GM20000 (cell line): Measurements from ENCODE around the gene CNTD1.
"Not testable (repeated sequence)": the region's sequence is repeated elsewhere in the genome, so short reads cannot be mapped to it uniquely, and the experiment has no call there.

Source experiments
- DNase-seq: peaks from one replicate; pipeline ENCODE4 v3.0.0; 2012; ENCODE audit warnings: low spot score
- CTCF ChIP-seq: IDR thresholded peaks from 2 replicates; pipeline ENCODE4 v1.5.1; 2012; ENCODE audit warnings: mild to moderate bottlenecking, control low read depth; ENCODE audit errors: extremely low read depth, missing control alignments

The CNTD1 gene

GRCh38 chr17:42845556-42845917, 46.9 kb downstream of the CNTD1 start:
- no peak for TF ChIP-seq CTCF
- DNase-seq: no peak

- no peak for DNase-seq
- no peak for TF ChIP-seq CTCF
These were observed 47.4 kb downstream of the CNTD1 start for GRCh38 chr17:42845918-42846593.

- DNase-seq: no peak
These were observed 48.1 kb downstream of the CNTD1 start for GRCh38 chr17:42846594-42847280.

GRCh38 chr17:42848093-42848492, 49.4 kb downstream of the CNTD1 start:
- no peak for TF ChIP-seq CTCF
- DNase-seq: no peak

More at GRCh38 chr17:42846594-42847280, 48.1 kb downstream of the CNTD1 start:
- no peak for TF ChIP-seq CTCF

- TF ChIP-seq CTCF: no peak
These were observed 50.4 kb downstream of the CNTD1 start for GRCh38 chr17:42849031-42849430.

GRCh38 chr17:42849451-42850181, 51.0 kb downstream of the CNTD1 start:
- no peak for TF ChIP-seq CTCF
- DNase-seq: no peak

More at GRCh38 chr17:42849031-42849430, 50.4 kb downstream of the CNTD1 start:
- no peak for DNase-seq

GRCh38 chr17:42850954-42851353, 52.3 kb downstream of the CNTD1 start, which contains the start of gene AOC3:
TSS of gene AOC3 (plus strand) at chr17:42851199. CDS start at chr17:42851344, 145 bp downstream.
- no peak for TF ChIP-seq CTCF
- no peak for DNase-seq

- not testable (repeated sequence) for DNase-seq
These were observed 52.9 kb downstream of the CNTD1 start for GRCh38 chr17:42851371-42852240.
